ENCODE results near the gene AHSG.

AHSG gene

DNA sequence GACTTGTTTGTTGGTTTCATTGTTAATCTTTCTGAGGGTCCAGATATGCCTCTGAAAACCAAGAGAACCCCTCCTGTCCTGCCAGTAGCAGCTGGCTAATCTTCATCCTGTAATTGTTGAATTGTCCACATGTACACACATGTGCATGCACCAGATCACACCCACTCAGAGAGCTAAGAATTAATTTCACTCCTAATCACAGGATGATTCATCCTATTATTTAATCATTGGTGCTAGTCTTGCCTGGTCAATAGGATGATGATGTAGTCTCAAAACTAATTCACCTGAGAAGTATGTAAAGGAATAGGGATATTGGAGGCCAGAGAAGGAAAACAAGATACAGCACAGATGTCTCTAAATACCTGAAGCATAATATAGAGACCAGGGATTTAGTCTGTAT is 7.8 kb upstream of the AHSG start:
- no peaks in the 10 kb centered on the region for H3K27me3 ChIP-seq (ENCODE audit: control insufficient read depth in 2 of 2, insufficient read depth in 2 of 2, low read length in 2 of 2)
- H3K9ac ChIP-seq (ENCODE audit: low read depth in 1 of 2, low read length in 2 of 2) = no peak overlapping the region
- no peaks in the 10 kb centered on the region for H3K9me3 ChIP-seq (ENCODE audit: control insufficient read depth in 2 of 2, low read length in 2 of 2)
- no peaks in the 10 kb centered on the region for H3K4me1 ChIP-seq (ENCODE audit: control insufficient read depth in 2 of 2, insufficient read depth in 2 of 2, low read length in 2 of 2)
- H3K27ac ChIP-seq (ENCODE audit: low read depth in 2 of 2, low read length in 2 of 2) = no peak overlapping the region
- H3K4me3 ChIP-seq (ENCODE audit: low read length in 2 of 2) = no peak overlapping the region
- H3K36me3 ChIP-seq (ENCODE audit: control insufficient read depth in 2 of 2, insufficient read depth in 2 of 2, low read length in 2 of 2) = no peaks in the 10 kb centered on the region

DNA sequence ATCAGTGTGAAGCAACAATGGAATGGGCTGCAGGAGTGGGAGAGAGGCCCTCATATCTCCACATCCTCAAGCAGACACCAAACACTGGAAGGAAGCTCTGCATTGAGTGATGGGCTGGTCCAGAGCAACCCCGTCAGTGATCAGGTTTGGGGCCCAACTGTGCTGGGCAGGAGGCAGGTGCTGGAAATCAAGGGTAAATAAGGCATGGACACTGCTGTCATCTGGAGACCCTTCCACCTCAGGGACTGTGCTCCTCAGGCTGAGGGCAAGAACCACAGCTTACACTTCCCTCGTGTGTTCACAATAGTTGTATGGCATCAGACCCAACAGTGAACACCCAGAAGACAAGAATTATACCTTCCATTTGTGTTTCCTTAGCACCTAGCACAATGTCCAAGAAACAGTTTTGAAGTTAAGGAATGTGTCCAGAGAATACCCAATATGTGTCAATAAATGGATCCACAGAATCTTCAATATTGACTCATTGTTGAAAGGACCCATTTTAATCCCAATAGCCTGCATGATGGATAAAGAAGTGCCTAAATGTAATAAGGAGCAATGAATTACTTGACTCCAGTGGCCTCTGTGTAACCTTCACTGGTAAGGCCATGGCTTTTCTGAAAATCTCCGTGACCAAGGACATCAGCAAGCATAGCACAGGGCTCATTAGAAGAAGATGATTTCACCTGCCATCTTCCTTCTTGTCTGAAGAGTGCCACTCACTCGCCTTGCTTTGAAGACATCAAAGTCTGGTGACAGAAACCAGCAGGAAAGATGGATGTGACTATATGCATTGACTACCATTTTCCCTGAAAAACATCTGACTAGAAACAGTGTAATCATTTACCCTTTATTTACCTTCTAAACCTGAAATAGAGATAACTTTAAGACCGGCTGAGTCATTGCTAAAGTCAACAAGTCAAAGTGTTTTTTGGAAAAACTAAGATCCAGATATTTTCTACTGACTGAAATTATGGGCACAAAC is 7.0 kb upstream of the AHSG start:
- no peak overlapping the region for H3K27ac ChIP-seq (ENCODE audit: low read depth in 2 of 2, low read length in 2 of 2)
- H3K4me3 ChIP-seq (ENCODE audit: low read length in 2 of 2) = no peak overlapping the region
- no peaks in the 10 kb centered on the region for H3K36me3 ChIP-seq (ENCODE audit: control insufficient read depth in 2 of 2, insufficient read depth in 2 of 2, low read length in 2 of 2)
- no peaks in the 10 kb centered on the region for H3K9me3 ChIP-seq (ENCODE audit: control insufficient read depth in 2 of 2, low read length in 2 of 2)
- no peaks in the 10 kb centered on the region for H3K27me3 ChIP-seq (ENCODE audit: control insufficient read depth in 2 of 2, insufficient read depth in 2 of 2, low read length in 2 of 2)
- no peaks in the 10 kb centered on the region for H3K4me1 ChIP-seq (ENCODE audit: control insufficient read depth in 2 of 2, insufficient read depth in 2 of 2, low read length in 2 of 2)
- no peak overlapping the region for H3K9ac ChIP-seq (ENCODE audit: low read depth in 1 of 2, low read length in 2 of 2)

DNA sequence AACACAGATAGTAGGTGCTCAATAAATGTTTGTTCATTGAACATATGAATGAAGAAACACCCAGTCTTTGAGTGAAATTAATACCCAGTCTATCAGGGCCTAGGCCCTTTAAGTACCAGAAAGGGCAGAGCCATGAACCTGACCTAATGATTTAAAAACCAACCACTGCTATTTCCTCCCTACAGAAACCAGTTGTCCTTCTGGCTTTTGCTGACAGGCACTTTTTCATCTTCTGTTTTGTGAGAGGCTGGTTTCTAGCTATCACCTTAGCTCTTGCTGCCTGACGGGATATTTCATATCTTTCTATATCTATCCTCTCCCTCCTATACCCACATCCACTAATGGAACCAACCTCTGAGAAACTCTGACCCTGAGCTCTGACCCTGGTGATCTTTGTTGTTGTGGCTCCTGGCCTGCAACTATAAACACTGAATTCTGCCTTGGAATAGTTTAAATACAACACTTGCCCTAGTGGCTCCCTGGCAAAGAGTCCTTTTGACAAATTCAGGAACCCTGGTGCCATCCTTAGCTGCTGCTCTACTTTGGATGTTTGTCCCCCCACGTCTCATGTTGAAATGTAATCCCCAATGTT is 4.1 kb upstream of the AHSG start:
- Histone ChIP-seq H3K9me3 (ENCODE audit: control insufficient read depth in 2 of 2, low read length in 2 of 2) (no peaks in the 10 kb centered on the region), H3K27ac (ENCODE audit: low read depth in 2 of 2, low read length in 2 of 2) (no peak overlapping the region), H3K4me1 (ENCODE audit: control insufficient read depth in 2 of 2, insufficient read depth in 2 of 2, low read length in 2 of 2) (no peaks in the 10 kb centered on the region), H3K9ac (ENCODE audit: low read depth in 1 of 2, low read length in 2 of 2) (no peak overlapping the region), H3K27me3 (ENCODE audit: control insufficient read depth in 2 of 2, insufficient read depth in 2 of 2, low read length in 2 of 2) (peaks cover 0 to 2% of the 10 kb centered on the region in 2 donors), H3K4me3 (ENCODE audit: low read length in 2 of 2) (no peak overlapping the region), H3K36me3 (ENCODE audit: control insufficient read depth in 2 of 2, insufficient read depth in 2 of 2, low read length in 2 of 2) (no peaks in the 10 kb centered on the region)

DNA sequence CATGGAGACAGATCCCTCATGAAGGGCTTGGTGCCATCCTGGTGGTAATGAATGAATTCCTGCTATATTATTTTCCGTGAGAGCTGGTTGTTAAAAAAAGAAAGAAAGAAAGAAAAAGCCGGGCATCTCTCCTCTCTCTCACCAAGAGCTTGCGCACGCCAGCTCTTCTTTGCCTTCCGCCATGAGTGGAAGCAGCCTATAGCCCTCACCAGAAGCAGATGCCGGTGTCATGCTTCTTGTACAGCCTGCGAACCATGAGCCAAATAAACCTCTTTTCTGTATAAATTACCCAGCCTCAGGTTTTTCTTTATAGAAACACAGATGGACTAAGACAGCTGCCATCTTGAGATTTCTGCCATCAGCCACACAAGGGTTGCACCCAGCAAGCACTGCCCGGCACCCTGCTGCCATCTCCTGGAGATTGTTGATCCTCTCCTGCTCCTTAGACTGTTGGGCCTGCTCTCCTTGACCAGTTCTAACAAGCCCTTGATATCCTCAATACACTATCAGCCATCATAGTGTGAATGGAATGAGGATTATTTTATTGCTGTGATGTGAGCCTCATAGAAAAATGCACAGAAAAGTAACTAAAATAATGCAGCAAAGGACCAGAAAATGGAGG is 3.5 kb upstream of the AHSG start:
- Histone ChIP-seq H3K4me1 (ENCODE audit: control insufficient read depth in 2 of 2, insufficient read depth in 2 of 2, low read length in 2 of 2) (peaks cover 0 to under 1% of the 10 kb centered on the region in 2 donors), H3K36me3 (ENCODE audit: control insufficient read depth in 2 of 2, insufficient read depth in 2 of 2, low read length in 2 of 2) (no peaks in the 10 kb centered on the region), H3K4me3 (ENCODE audit: low read length in 2 of 2) (no peak overlapping the region), H3K27ac (ENCODE audit: low read depth in 2 of 2, low read length in 2 of 2) (no peak overlapping the region), H3K9me3 (ENCODE audit: control insufficient read depth in 2 of 2, low read length in 2 of 2) (no peaks in the 10 kb centered on the region), H3K27me3 (ENCODE audit: control insufficient read depth in 2 of 2, insufficient read depth in 2 of 2, low read length in 2 of 2) (peaks cover 0 to 8% of the 10 kb centered on the region in 2 donors), H3K9ac (ENCODE audit: low read depth in 1 of 2, low read length in 2 of 2) (no peak overlapping the region)

DNA sequence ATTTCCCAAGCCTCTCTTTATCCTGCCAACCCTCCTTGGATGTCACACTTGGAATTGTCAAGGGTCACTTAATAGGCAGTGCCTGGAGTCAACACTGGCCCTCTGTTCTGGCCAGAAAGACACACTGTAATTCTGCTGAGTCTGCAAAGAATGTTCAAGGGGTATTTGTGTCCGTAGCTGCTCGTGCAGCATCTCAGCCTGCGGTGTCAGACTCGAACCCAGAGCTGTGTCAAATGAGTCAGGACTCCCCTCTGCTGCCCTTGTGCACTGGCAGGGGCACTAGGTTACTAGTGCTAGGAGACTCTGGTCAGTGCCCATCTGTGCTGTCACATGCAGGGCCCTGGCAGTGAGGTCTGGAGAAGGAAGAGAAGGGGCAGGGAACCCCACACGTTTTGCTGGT is 795 bp upstream of the AHSG start:
- no peak overlapping the region for H3K4me3 ChIP-seq (ENCODE audit: low read length in 2 of 2)
- H3K36me3 ChIP-seq (ENCODE audit: control insufficient read depth in 2 of 2, insufficient read depth in 2 of 2, low read length in 2 of 2) = no peaks in the 10 kb centered on the region
- H3K27ac ChIP-seq (ENCODE audit: low read depth in 2 of 2, low read length in 2 of 2) = no peak overlapping the region
- H3K9me3 ChIP-seq (ENCODE audit: control insufficient read depth in 2 of 2, low read length in 2 of 2) = no peaks in the 10 kb centered on the region
- peaks cover 0 to 10% of the 10 kb centered on the region in 2 donors for H3K27me3 ChIP-seq (ENCODE audit: control insufficient read depth in 2 of 2, insufficient read depth in 2 of 2, low read length in 2 of 2)
- peaks cover 0 to 7% of the 10 kb centered on the region in 2 donors for H3K4me1 ChIP-seq (ENCODE audit: control insufficient read depth in 2 of 2, insufficient read depth in 2 of 2, low read length in 2 of 2)
- no peak overlapping the region for H3K9ac ChIP-seq (ENCODE audit: low read depth in 1 of 2, low read length in 2 of 2)

DNA sequence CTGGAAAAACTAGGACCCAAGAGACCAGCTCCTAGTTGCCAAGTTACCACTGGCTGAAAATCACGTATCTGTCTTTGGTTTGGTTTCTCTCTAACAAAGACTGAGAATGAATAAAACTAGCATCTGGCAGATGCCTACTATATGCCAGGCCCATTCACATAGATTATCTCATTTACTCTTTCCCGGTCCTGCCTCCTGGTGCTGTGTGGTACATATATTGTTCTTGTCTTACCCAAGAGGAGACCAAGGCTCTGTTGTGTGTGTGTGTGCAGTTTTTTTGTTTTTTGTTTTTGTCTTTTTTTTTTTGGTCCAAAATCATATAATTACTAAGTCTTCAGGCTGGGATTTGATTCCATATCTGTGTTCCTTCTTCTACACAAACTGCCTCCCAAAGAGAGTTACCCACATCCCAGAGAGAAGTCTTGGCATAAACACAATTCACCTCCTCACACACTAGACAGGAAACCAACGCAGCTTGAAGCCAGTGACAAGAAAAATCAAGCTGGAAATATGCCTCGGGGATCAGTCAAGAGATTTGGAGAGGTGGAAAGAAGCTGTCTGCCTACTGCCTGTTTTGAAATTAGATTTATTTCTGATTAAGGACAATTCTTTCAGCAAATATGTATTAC is 891 bp downstream of the AHSG start:
- no peaks in the 10 kb centered on the region for H3K9me3 ChIP-seq (ENCODE audit: control insufficient read depth in 2 of 2, low read length in 2 of 2)

DNA sequence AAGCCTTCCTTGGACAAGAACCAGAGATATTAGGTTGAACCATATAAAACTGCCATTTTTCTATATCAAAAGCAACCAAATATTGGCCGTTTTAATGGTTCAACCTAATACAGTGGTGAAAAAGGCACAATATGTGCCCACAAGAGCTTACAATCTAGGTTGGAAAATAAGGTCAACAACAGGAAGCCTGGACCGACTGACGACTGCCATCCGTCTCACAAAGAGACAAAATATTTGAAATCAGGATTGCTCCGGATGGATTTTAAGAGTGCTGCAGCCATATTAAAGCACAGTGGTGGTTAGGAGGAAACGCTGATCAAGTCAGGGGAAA is 1.4 kb downstream of the AHSG start:
- Histone ChIP-seq H3K4me1 (ENCODE audit: control insufficient read depth in 2 of 2, insufficient read depth in 2 of 2, low read length in 2 of 2) (peaks cover 2 to 7% of the 10 kb centered on the region in 2 donors), H3K9ac (ENCODE audit: low read depth in 1 of 2, low read length in 2 of 2) (no peak overlapping the region), H3K27ac (ENCODE audit: low read depth in 2 of 2, low read length in 2 of 2) (no peak overlapping the region), H3K36me3 (ENCODE audit: control insufficient read depth in 2 of 2, insufficient read depth in 2 of 2, low read length in 2 of 2) (no peaks in the 10 kb centered on the region), H3K9me3 (ENCODE audit: control insufficient read depth in 2 of 2, low read length in 2 of 2) (no peaks in the 10 kb centered on the region), H3K4me3 (ENCODE audit: low read length in 2 of 2) (no peak overlapping the region), H3K27me3 (ENCODE audit: control insufficient read depth in 2 of 2, insufficient read depth in 2 of 2, low read length in 2 of 2) (peaks cover 5 to 21% of the 10 kb centered on the region in 2 donors)

More for the DNA sequence above, 891 bp downstream of the AHSG start:
- H3K9ac ChIP-seq (ENCODE audit: low read depth in 1 of 2, low read length in 2 of 2) = no peak overlapping the region
- H3K4me3 ChIP-seq (ENCODE audit: low read length in 2 of 2) = no peak overlapping the region
- H3K36me3 ChIP-seq (ENCODE audit: control insufficient read depth in 2 of 2, insufficient read depth in 2 of 2, low read length in 2 of 2) = no peaks in the 10 kb centered on the region
- H3K4me1 ChIP-seq (ENCODE audit: control insufficient read depth in 2 of 2, insufficient read depth in 2 of 2, low read length in 2 of 2) = peaks cover 2 to 7% of the 10 kb centered on the region in 2 donors
- H3K27me3 ChIP-seq (ENCODE audit: control insufficient read depth in 2 of 2, insufficient read depth in 2 of 2, low read length in 2 of 2) = peaks cover 5 to 21% of the 10 kb centered on the region in 2 donors
- no peak overlapping the region for H3K27ac ChIP-seq (ENCODE audit: low read depth in 2 of 2, low read length in 2 of 2)

DNA sequence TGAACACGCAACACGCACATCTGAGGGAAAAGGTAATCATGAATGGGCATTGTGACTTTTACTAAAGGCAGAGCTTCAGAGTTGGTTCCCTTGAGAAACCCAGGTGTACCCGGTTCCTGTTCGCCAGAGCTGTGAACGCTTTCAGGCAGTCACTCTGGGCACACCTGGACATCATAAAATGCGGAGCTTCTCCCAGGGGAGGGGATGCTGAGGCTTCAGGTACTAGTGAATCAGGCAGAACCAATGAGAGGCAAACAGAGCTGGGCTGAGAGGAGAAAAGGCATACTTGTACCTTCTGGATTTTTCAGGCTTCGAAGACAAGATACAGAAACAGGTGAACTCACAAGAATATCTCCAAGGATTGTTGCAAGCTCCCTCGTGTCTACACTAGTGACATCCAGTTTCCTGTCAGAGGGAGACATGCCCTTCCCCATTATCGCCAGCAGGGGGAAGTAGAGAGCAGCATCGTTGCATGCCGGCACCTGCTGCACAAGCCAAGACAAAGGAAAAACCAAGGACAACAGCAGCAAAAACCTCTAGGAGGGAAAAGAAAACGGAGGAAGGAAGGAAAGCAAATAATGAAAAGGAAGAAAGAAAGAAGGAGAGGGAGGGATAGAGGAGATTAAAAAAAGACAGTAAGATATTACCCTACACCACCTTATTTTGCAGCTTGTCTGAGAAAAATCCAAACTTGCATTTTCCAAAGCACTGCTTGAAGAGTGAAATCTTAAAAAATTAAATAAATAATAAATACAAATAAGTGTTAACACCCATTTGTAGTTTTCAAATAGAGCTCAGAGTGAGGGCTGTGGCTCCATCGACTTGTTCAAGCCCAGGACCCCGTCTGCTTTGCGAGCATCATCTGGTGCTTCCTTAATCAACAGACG is 2.0 kb downstream of the AHSG start:
- H3K4me1 ChIP-seq (ENCODE audit: control insufficient read depth in 2 of 2, insufficient read depth in 2 of 2, low read length in 2 of 2) = peaks cover 2 to 7% of the 10 kb centered on the region in 2 donors
- H3K36me3 ChIP-seq (ENCODE audit: control insufficient read depth in 2 of 2, insufficient read depth in 2 of 2, low read length in 2 of 2) = no peaks in the 10 kb centered on the region
- H3K4me3 ChIP-seq (ENCODE audit: low read length in 2 of 2) = peak overlapping the region in 1 of 2 donors; percentile 12
- H3K9me3 ChIP-seq (ENCODE audit: control insufficient read depth in 2 of 2, low read length in 2 of 2) = no peaks in the 10 kb centered on the region
- H3K27me3 ChIP-seq (ENCODE audit: control insufficient read depth in 2 of 2, insufficient read depth in 2 of 2, low read length in 2 of 2) = peaks cover 5 to 21% of the 10 kb centered on the region in 2 donors
- H3K27ac ChIP-seq (ENCODE audit: low read depth in 2 of 2, low read length in 2 of 2) = no peak overlapping the region
- no peak overlapping the region for H3K9ac ChIP-seq (ENCODE audit: low read depth in 1 of 2, low read length in 2 of 2)

DNA sequence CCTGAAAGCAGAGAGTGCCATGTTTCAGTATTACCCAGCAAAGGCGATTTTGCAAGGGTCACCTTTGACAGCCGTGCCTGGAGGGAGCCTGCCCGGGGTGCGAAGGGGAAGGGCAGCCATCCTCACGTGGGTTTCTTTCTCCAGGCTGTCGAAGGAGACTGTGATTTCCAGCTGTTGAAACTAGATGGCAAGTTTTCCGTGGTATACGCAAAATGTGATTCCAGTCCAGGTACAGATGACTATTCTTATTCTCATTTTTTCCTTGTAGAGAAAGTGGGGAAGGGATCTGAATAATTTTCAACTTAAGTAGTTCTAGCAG is 3.4 kb downstream of the AHSG start:
- Histone ChIP-seq H3K36me3 (ENCODE audit: control insufficient read depth in 2 of 2, insufficient read depth in 2 of 2, low read length in 2 of 2) (no peaks in the 10 kb centered on the region), H3K27ac (ENCODE audit: low read depth in 2 of 2, low read length in 2 of 2) (no peak overlapping the region), H3K9me3 (ENCODE audit: control insufficient read depth in 2 of 2, low read length in 2 of 2) (no peaks in the 10 kb centered on the region), H3K9ac (ENCODE audit: low read depth in 1 of 2, low read length in 2 of 2) (no peak overlapping the region), H3K27me3 (ENCODE audit: control insufficient read depth in 2 of 2, insufficient read depth in 2 of 2, low read length in 2 of 2) (peaks cover 5 to 21% of the 10 kb centered on the region in 2 donors), H3K4me3 (ENCODE audit: low read length in 2 of 2) (no peak overlapping the region), H3K4me1 (ENCODE audit: control insufficient read depth in 2 of 2, insufficient read depth in 2 of 2, low read length in 2 of 2) (peaks cover 2 to 7% of the 10 kb centered on the region in 2 donors)

All from mucosa of rectum (tissue), 2 donors.